ENCODE measurements around the gene TNFRSF19. TPM values are rescaled to one million over a fixed set of nuclear protein-coding genes. Genes with fewer than 3 reads are reported as not detected.

TNFRSF19 gene
- total and polyA plus RNA-seq, 2 of the 4 experiments (the other 2 are of a cell fraction) = 18.6 to 26.3 TPM

GRCh38 chr13:23660249-23660648, 90.0 kb downstream of the TNFRSF19 start:
- intact Hi-C loops (cut with micrococcal nuclease) = no loop called here
- 0 out of 2 replicates have a peak, but pooled peaks cover 1% of the 10 kb centered on the region for H3K9me3 ChIP-seq (ENCODE audit: control insufficient read depth, insufficient read depth, low read length)
- H3K36me3 ChIP-seq (ENCODE audit: control insufficient read depth, insufficient read depth, low read length) = peaks cover 32% of the 10 kb centered on the region
- WGBS, 2 experiments (ENCODE audit: extremely low coverage in 2 of 2, insufficient read length in 1 of 2) = 94% methylated on average over 4 of the region's 9 CpGs; no CpG with 5 or more reads in 1 of the 2 experiments
- no peak overlapping the region for H2BK120ac ChIP-seq (ENCODE audit: low read depth, low read length)
- H3K14ac ChIP-seq (replicated peaks; ENCODE audit: low read depth, low read length) = no peak overlapping the region
- TF ChIP-seq CHD1 (IDR thresholded peaks at IDR 0.05; ENCODE audit: low read depth, low read length) (no peak), RFX5 (IDR thresholded peaks at IDR 0.05; ENCODE audit: low read depth, low read length) (no peak), RAD21 (IDR thresholded peaks at IDR 0.05; ENCODE audit: low read length) (no peak), FOS (IDR thresholded peaks at IDR 0.05; ENCODE audit: low read depth, low read length) (no peak), MAZ (IDR thresholded peaks at IDR 0.05; ENCODE audit: borderline replicate concordance, low read depth, low read length) (no peak), BHLHE40 (IDR thresholded peaks at IDR 0.05; ENCODE audit: low read depth, low read length) (no peak)
- peaks cover 16 to 31% of the 10 kb centered on the region in 2 experiments for H3K79me1 ChIP-seq (ENCODE audit: low read depth in 1 of 2, low read length in 2 of 2)
- no peak overlapping the region for H2AFZ ChIP-seq (replicated peaks; ENCODE audit: low read length, poor library complexity)
- no peak overlapping the region for H2BK20ac ChIP-seq (ENCODE audit: low read depth, low read length)
- peak overlapping the region; percentile 50; the same call in 1 of the 2 replicates for H3K27ac ChIP-seq (ENCODE audit: insufficient read depth, low read length)
- no peak overlapping the region for H4K91ac ChIP-seq (ENCODE audit: insufficient read depth, low read depth, low read length)
- no peak overlapping the region for H3K56ac ChIP-seq (ENCODE audit: extremely low read depth, insufficient read depth, low read length)
- 0 out of 2 replicates have a peak, but pooled peaks cover 5% of the 10 kb centered on the region for H3K9me1 ChIP-seq (ENCODE audit: insufficient read depth, low read length)
- no peak overlapping the region for H2BK5ac ChIP-seq (ENCODE audit: low read depth, low read length, poor library complexity, severe bottlenecking)
- H3K23ac ChIP-seq (ENCODE audit: low read depth, low read length) = no peak overlapping the region
- ChIA-PET POLR2A (ENCODE audit: unreplicated experiment) (no interaction called here), CTCF (no interaction called here)
- no peak for DNase-seq
- no peak overlapping the region for H3K4me3 ChIP-seq (ENCODE audit: insufficient read depth, low read depth, low read length)
- H3K9ac ChIP-seq (ENCODE audit: low read depth, low read length) = no peak overlapping the region
- H3K4me2 ChIP-seq (ENCODE audit: low read depth, low read length) = no peak overlapping the region
- H3K27me3 ChIP-seq (ENCODE audit: control insufficient read depth, insufficient read depth, low read length) = no peaks in the 10 kb centered on the region
- ATAC-seq (ENCODE audit: low read depth) = no peak
- peaks cover 3% of the 10 kb centered on the region for H3K4me1 ChIP-seq (ENCODE audit: control insufficient read depth, insufficient read depth, low read length)
- no peak overlapping the region for H4K5ac ChIP-seq (ENCODE audit: low read depth, low read length)
- no TSS peak for BruUV-seq (replicated peaks)
- H2AK5ac ChIP-seq (ENCODE audit: low read depth, low read length) = 0 out of 2 replicates have a peak overlapping the region, but pooled peaks have one; percentile 24
- no peak overlapping the region; the same call in 1 of the 2 replicates for H3K18ac ChIP-seq (ENCODE audit: low read depth, low read length)
- no peak overlapping the region for H2BK15ac ChIP-seq (ENCODE audit: low read depth, low read length)
- H4K20me1 ChIP-seq (ENCODE audit: insufficient read depth, low read length) = no peaks in the 10 kb centered on the region
- in situ Hi-C loops (cut with MboI; ENCODE audit: low sequenced_read_pairs) = no loop called here
- dilution Hi-C loops (cut with HindIII; ENCODE audit: low sequenced_read_pairs, unreplicated experiment) = no loop called here
- H3K4ac ChIP-seq (ENCODE audit: low read depth, low read length) = no peak overlapping the region
- H2AK9ac ChIP-seq (replicated peaks; ENCODE audit: low read depth, low read length, poor library complexity) = no peak overlapping the region
- H4K8ac ChIP-seq (ENCODE audit: low read depth in 2 of 2, low read length in 2 of 2) = peak overlapping the region in 1 of 2 experiments; percentile 14; a peak in 1 of 4 replicates

All from IMR-90 (cell line).